ENCODE data around the gene MDM2.

The MDM2 gene

DNA sequence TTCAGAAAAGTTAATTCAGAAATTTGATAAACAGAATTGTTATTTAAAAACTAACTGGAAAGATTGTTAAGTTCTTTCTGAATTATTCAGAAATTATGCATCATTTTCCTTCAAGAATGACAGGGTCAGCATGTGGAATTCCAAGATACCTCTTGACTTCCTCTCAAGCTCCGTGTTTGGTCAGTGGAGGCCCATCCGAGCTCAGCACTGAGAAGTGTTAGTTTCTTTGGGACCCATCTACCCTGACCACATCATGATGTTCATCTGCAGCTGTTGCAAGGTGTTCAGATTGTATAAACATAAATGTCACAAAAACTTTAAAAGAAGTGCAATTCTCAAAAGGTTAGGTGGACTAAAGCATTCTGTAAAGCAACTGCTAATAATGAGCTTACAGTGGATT, 33.7 kb downstream of the MDM2 start:
- in situ Hi-C loops (cut with MboI; ENCODE audit: low pct_unique_long_range_greater_than_20kb, low sequenced_read_pairs, unreplicated experiment), result no loop called here
- no peak for DNase-seq (ENCODE audit: low spot score)
- TF ChIP-seq, protein P1, sequence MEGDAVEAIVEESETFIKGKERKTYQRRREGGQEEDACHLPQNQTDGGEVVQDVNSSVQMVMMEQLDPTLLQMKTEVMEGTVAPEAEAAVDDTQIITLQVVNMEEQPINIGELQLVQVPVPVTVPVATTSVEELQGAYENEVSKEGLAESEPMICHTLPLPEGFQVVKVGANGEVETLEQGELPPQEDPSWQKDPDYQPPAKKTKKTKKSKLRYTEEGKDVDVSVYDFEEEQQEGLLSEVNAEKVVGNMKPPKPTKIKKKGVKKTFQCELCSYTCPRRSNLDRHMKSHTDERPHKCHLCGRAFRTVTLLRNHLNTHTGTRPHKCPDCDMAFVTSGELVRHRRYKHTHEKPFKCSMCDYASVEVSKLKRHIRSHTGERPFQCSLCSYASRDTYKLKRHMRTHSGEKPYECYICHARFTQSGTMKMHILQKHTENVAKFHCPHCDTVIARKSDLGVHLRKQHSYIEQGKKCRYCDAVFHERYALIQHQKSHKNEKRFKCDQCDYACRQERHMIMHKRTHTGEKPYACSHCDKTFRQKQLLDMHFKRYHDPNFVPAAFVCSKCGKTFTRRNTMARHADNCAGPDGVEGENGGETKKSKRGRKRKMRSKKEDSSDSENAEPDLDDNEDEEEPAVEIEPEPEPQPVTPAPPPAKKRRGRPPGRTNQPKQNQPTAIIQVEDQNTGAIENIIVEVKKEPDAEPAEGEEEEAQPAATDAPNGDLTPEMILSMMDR (IDR thresholded peaks at IDR 0.05; ENCODE audit: extremely low read depth, insufficient read depth, missing control alignments), result no peak

DNA sequence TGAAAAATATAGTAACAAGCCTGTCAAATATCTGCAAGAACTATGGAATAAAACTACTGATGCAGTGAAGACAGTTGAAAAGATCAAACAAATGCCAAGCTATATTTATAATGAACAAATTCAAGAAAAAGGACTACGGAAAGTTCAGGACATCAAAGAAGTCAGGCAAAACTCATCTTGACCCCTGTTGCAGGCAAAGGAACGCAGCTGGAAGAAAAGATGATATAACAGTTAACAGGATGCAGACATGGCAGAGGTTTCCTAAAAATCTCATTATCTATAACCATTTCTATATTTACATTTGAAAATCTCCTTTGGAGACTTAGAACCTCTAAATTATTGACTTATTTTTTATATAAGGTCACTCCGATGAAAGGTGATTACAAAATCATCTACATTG, 34.1 kb downstream of the MDM2 start:
- no peak for DNase-seq (ENCODE audit: low spot score)
- TF ChIP-seq, protein P1 (IDR thresholded peaks at IDR 0.05; ENCODE audit: extremely low read depth, insufficient read depth, missing control alignments), result no peak
- in situ Hi-C loops (cut with MboI; ENCODE audit: low pct_unique_long_range_greater_than_20kb, low sequenced_read_pairs, unreplicated experiment), result no loop called here

- in situ Hi-C loops (cut with MboI; ENCODE audit: low pct_unique_long_range_greater_than_20kb, low sequenced_read_pairs, unreplicated experiment), result no loop called here
- TF ChIP-seq, protein P1 (IDR thresholded peaks at IDR 0.05; ENCODE audit: extremely low read depth, insufficient read depth, missing control alignments), result no peak
- no peak for DNase-seq (ENCODE audit: low spot score)
These were observed 35.0 kb downstream of the MDM2 start for GRCh38 chr12:68842784-68843567.

DNA sequence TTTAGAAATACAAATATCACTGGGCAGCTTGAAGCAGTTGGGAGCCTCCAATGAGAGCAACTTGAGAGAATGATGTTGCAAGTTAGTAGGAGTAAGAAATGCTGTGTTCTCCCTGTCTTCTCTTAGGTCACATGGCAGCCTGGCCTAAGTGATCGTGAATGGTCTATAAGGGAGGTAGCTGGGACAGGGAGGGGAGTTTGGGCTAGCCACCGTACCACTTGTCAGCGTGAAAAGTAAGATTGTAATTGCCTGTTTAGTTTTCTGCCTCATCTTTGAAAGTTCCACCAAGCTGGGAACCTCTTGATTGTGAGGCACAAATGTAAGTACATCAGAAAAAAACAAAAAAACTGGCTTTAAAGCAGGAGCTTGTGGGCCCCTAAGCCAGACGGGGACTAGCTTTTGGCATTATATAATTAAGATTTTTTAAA, 36.4 kb downstream of the MDM2 start:
- in situ Hi-C loops (cut with MboI; ENCODE audit: low pct_unique_long_range_greater_than_20kb, low sequenced_read_pairs, unreplicated experiment), result no loop called here
- no peak for DNase-seq (ENCODE audit: low spot score)
- TF ChIP-seq, protein P1 (IDR thresholded peaks at IDR 0.05; ENCODE audit: extremely low read depth, insufficient read depth, missing control alignments), result no peak

DNA sequence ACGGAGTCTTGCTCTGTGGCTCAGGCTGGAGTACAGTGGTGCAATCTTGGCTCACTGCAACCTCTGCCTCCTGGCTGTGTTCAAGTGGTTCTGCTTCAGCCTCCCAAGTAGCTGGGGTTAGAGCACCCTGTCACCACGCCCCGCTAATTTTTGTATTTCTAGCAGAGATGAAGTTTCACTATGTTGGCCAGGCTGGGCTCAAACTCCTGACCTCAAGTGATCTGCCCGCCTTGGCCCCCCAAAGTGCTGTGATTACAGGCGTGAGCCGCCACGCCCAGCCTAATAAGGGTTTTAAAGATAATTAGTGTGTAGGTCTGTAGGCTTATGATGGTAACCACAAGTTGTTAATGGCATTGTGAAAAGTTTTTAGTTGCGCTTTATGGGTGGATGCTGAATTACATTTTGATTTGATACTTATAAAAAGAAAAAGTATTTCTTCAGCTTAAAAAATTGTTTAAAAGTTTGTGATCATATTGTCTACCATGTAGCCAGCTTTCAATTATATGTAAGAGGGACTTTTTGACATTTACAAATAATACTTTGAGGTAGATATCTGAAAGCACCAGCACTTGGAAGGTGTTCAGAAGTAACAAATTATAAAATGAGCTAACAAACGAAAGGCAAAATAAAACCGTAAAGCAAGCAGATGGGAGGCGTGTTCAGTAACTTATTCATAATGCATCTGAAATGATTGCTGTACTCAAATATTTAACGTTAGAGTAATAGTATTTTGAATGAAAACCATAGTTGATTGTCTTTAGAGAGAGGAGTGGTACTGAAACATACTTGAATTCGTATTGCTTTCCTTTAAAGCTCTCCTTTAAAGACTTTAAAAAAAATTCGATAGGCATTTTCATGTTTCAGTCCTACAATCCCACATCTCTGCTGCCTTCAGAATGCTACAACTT, 37.1 kb downstream of the MDM2 start:
- in situ Hi-C loops (cut with MboI; ENCODE audit: low pct_unique_long_range_greater_than_20kb, low sequenced_read_pairs, unreplicated experiment), result no loop called here
- TF ChIP-seq, protein P1 (IDR thresholded peaks at IDR 0.05; ENCODE audit: extremely low read depth, insufficient read depth, missing control alignments), result no peak
- no peak for DNase-seq (ENCODE audit: low spot score)

DNA sequence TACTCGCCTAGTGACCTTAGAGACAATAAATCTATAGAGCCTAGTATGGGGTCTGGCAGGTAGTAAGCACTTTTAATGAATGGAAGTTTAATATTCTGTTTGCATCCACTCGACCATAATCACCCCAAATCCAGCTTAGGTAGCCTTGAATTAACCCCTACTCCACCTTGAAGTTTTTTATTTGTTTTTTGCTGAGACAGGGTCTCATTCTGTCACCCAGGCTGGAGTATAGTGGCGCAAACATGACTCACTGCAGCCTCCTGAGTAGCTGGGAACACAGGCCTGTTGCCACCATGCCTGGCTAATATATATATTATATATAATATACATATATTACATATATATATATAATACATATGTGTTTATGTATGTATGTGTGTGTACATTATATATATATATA, 38.8 kb downstream of the MDM2 start:
- in situ Hi-C loops (cut with MboI; ENCODE audit: low pct_unique_long_range_greater_than_20kb, low sequenced_read_pairs, unreplicated experiment), result no loop called here
- DNase-seq (ENCODE audit: low spot score), result no peak
- TF ChIP-seq, protein P1 (IDR thresholded peaks at IDR 0.05; ENCODE audit: extremely low read depth, insufficient read depth, missing control alignments), result no peak

All from GM13977 (cell line).